ENCODE results near the gene SV2A.

DNA sequence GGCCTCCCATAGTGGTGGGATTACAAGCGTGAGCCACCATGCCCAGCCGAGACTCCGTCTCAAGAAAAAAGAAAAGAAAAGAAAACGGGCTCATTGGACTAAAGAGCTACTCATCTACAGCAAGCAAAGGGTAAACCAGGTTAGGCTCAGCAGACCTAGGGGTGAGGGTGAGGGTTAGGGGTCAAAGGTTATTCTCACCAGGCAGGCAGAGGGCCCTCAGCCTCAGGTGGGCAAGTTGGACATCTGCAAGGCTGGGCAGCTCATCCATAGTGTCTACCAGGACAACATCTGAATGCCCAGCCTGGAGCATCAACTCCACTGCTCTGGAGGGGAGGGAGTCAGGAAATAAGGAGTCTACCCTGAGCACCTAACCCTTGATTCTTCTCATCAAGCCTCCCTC lies 15.6 kb upstream of the SV2A start:
- TF ChIP-seq ZFP30 (CRISPR knock-in tag; IDR thresholded peaks at IDR 0.05) (no peak), ISL1 (CRISPR knock-in tag; IDR thresholded peaks at IDR 0.05) (no peak), ARNTL (CRISPR knock-in tag; IDR thresholded peaks at IDR 0.05; ENCODE audit: borderline replicate concordance, low read depth) (no peak), ZC3H10 (CRISPR knock-in tag; IDR thresholded peaks at IDR 0.05) (no peak), TOX (CRISPR knock-in tag; IDR thresholded peaks at IDR 0.05; ENCODE audit: borderline replicate concordance) (no peak), ZFP3 (CRISPR knock-in tag; IDR thresholded peaks at IDR 0.05) (no peak), ESRRG (CRISPR knock-in tag; IDR thresholded peaks at IDR 0.05) (no peak)
- TF ChIP-seq, protein P1, sequence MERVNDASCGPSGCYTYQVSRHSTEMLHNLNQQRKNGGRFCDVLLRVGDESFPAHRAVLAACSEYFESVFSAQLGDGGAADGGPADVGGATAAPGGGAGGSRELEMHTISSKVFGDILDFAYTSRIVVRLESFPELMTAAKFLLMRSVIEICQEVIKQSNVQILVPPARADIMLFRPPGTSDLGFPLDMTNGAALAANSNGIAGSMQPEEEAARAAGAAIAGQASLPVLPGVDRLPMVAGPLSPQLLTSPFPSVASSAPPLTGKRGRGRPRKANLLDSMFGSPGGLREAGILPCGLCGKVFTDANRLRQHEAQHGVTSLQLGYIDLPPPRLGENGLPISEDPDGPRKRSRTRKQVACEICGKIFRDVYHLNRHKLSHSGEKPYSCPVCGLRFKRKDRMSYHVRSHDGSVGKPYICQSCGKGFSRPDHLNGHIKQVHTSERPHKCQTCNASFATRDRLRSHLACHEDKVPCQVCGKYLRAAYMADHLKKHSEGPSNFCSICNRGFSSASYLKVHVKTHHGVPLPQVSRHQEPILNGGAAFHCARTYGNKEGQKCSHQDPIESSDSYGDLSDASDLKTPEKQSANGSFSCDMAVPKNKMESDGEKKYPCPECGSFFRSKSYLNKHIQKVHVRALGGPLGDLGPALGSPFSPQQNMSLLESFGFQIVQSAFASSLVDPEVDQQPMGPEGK (CRISPR knock-in tag; IDR thresholded peaks at IDR 0.05; ENCODE audit: borderline replicate concordance), result no peak
- TF ChIP-seq, protein P2, sequence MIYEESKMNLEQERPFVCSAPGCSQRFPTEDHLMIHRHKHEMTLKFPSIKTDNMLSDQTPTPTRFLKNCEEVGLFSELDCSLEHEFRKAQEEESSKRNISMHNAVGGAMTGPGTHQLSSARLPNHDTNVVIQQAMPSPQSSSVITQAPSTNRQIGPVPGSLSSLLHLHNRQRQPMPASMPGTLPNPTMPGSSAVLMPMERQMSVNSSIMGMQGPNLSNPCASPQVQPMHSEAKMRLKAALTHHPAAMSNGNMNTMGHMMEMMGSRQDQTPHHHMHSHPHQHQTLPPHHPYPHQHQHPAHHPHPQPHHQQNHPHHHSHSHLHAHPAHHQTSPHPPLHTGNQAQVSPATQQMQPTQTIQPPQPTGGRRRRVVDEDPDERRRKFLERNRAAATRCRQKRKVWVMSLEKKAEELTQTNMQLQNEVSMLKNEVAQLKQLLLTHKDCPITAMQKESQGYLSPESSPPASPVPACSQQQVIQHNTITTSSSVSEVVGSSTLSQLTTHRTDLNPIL (CRISPR knock-in tag; IDR thresholded peaks at IDR 0.05; ENCODE audit: low read depth), result no peak
- TF ChIP-seq, protein P3, sequence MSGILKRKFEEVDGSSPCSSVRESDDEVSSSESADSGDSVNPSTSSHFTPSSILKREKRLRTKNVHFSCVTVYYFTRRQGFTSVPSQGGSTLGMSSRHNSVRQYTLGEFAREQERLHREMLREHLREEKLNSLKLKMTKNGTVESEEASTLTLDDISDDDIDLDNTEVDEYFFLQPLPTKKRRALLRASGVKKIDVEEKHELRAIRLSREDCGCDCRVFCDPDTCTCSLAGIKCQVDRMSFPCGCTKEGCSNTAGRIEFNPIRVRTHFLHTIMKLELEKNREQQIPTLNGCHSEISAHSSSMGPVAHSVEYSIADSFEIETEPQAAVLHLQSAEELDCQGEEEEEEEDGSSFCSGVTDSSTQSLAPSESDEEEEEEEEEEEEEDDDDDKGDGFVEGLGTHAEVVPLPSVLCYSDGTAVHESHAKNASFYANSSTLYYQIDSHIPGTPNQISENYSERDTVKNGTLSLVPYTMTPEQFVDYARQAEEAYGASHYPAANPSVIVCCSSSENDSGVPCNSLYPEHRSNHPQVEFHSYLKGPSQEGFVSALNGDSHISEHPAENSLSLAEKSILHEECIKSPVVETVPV (CRISPR knock-in tag; IDR thresholded peaks at IDR 0.05), result no peak
